HG03457 (cell line): ENCODE measurements around the gene TNS1.

ENCODE experiments used
- ATAC-seq: cut with Tn5 transposase; IDR thresholded peaks from one replicate; pipeline ENCODE4 v1.9.1; 2021; ENCODE audit warnings: moderate number of reproducible peaks; ENCODE audit not compliant: unreplicated experiment

Gene TNS1

DNA sequence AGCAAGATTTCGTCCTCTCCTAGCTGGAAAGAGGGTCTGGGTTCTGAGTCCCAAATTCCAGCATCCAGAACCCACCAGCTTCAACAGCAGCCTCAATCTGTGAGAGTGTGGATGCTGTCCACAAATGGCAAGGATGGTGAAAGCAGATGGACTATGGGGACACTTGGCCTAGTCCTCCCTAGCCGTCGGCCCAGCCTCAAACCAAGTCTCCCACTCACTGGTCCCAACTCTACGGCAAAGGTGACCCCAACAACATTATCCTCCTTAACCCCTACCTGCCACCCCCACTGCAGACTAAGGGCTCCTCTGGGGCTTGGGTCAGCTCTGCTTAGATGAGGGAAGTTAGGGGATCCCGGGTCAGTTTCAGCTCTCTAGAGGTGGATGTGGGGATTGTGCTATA lies 57.3 kb downstream of the TNS1 start:
- ATAC-seq, result no peak

DNA sequence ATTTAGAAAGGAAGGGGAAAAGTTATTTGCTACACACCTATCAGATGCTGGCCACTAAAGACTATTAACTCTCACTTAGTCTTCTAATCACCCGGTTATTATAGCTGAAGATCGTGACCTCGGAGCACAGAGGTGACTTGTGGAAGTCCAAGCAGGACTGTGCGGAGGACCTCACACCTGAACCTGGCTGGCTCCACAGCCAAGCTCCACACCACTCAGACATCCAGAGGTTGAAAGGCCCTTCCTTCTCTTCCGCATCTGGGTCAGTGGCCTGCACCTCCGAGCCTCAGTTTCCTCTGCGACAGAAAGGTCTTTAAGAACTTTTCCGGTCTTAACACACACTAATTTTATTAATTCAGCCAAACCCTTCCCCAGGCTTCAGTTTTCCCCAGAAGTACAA lies 57.9 kb downstream of the TNS1 start:
- no peak for ATAC-seq

DNA sequence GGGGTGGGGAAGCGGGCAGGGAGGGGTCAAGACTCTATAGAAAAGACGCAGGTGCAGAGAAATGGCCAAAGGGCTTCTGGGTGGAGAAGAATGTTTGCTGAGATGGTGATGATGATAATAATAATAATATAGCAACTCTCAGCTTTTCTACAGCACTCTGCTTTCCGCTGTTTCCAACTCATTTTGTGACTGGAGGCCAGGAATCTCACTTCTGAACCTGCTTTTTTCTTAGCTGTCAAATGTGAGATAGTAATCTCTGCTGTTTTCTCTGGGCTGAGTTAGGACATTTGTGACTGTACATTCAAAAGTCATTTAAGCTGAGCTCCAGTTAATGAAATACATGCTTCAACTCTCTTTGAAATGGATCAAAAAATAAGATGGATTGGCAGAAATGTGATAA lies 58.4 kb downstream of the TNS1 start:
- no peak for ATAC-seq

DNA sequence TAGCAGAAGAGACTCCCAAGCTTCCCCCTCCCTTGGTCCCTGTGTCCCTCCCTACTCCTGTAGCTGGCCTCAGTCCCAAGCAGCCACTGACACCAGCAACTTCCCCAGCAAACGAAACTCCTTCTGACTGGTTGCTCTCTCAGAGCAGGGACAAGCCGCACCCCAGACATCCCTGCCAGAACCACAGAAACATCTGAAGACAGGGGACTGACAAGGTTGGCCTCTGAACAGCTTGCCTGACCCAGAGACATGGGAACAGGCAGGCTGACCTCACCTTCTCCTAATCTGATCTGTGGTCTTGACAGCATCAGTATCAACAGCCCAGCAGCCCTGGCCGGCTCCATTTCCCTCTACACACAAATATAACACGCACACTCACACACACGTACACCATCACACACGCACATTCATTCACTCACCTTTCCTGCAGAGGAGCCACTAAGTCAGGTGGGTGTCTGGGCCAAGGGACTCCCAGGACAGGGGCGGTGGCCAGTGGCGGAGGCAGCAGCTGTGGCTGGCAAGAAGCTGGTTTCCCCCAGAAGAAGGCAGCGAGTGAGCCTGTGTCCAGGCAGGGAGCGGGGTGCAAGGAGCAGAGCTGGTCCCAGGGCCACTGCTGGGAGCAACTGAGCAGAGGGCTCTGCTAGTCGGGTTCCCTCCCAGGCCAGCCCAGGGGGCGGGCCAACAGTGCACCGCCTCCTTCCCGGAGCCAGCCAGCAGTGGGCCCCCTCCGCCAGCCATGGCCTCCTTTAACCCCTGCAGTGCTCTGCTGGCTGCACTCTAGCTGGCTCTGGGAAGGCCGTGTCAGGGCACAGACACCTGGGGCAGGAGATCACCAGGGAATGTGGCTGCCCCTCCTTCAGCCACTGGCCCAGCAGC lies 59.1 kb downstream of the TNS1 start:
- ATAC-seq, result no peak

DNA sequence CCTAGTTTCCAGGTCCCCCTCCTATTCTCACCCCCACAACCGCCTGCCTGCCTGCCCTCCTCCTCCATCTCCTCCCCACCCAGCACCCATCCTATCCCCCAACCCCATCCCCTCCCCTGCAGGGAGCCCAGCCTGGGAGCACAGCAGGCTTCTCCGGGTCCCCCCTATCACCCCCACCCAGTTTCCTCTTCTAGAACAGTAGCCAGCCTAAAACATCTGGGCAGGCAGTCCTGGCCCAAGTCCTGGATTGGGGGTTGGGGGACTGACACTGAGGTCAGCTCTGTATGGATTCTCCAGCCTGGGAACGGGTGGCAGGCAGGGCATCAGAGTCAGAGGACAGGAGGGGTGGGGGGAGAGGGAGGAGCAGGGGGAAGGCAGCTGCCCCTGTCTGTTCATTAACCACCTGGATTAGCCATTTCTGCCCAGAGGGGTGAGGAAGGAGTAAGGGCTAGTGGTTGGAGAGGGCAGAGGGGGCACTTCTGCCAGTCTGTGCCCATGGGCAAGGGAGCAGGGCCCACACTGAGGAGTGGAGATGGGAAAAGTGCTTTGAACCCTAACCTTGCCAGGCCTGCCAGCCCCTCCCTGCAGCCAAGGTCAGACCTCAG lies 60.0 kb downstream of the TNS1 start:
- no peak for ATAC-seq

DNA sequence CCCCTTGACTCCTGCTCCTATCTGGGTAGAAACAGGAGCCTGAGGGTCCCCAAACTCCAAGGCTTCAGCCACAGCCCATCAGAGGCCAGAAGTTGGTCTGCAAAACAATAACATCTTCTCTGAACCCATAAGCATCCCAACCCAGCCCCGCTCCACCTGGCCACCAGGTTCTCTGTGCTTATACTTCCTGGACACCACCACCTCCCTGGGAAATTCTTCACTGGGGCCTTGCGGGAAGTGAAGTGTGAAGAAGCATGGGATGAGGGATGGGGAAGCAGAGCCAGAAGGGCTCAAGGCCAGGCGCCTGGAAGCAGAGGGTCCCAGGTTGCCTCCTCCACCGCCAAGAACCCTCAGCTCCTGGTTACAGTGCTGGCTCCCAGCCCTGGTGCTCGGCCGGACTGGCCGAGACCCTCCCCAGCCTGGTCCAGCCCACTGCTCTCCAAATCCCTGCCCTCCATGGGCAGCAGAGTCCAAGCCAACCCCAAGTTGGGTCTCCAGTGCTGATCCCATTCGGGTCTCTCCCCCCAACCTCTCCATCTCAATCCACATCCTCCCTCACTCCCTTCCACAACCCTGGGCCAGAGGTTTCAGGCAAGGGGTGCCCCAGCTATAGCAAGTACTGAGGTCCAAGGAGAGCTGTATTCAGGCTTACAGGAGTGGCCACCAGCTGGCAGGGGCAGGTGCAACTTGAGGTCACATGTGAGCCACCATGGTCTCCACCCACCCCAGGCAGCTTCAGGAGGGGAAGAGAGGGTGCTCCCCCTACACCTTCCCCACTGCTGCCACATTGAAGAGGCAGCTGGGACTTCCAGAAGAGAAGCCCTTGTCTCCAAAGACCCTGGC lies 60.7 kb downstream of the TNS1 start:
- ATAC-seq, result no peak

DNA sequence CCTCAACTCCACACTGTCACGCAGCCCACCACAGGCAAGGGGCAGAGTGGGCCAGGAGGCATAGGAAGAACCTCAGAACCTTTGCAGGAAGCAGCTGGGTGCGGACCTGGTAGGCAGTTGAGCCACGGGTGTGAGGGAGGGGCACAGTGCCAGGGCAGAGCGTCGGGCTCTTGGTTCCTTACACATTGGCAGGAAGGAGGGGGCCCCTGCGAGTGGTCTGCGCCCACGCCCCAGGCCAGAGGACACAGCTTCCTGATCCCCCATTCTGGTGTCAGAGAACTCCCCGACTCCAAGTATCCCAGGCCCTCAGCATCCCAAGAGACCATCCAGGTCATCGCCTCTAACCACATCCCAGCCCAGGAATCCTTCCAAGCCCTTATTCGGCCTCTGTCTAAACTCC lies 61.5 kb downstream of the TNS1 start:
- ATAC-seq, result no peak

DNA sequence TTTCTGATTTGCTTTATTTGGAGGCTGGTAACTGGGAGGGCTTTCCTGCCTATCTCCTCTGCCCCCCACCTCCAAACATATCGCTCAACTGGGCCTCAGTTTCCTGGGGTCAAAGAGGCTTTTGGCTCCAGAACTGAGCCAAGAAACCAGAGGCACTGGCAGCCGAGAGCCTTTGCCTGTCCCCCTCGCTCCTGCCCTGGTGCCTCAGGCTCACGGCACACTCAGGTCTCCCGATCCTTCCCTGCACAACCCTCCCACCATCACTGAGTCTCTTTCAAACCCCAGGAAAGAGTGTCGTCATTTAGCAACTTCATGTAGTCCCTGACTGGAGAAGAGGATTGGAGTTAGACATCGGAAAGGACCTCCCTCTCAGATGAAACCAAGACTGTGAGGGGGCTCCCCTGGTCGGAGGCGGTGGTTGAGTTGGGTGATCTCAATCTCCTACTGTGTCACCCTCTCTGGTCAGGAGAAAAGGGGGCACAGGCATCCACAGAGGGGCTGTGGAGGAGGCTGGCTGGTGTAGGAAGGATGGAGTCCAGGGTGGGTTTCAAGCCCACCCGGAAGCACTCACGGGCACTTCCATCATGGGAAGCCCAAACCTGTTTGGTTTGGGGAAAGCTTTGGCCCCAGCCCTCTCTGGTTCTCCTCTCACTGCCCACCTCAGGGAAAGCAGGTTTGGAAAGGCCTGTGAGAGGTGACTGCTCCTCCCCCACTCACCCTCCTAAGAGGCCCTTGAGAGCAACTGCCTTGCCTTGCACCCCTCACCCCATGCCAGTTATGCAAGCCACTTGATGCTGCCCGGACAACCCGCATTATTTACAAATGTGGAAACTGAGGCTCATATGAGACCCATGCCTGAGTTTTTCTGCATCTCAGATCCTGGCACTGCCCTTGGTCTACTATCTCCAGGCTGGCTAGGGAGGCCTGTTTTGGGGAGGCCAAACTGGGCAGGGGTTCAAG lies 62.3 kb downstream of the TNS1 start:
- no peak for ATAC-seq

DNA sequence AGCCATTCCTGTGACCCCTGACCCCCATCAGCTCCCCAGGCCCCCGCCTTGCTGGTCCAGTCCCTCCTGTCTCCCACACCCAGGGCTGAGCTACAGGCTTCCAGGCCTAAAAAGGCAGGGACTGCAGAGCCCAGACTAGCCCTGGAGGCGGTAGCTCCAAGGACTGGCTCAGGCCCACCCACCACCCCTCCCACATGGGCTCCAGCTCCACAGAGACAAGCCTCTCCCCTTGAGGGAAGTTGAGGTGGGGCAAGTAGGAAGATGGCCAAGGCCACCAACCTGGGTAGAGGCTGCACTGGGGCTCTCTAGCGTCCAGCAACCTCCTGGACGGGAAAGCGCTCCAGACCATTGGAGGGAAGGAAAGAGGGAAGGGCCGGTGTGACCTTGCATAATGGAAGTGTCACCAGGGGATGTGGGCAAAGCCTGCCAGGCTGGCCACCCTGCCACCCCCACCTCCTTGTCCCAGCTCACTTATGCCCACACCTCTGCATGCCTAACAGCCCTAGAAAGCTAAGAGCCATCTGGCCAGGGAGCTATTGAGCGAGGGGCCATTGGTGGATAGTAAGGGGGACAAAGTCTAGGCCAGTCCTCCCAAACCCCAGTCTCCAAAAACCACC lies 63.1 kb downstream of the TNS1 start:
- ATAC-seq, result no peak

DNA sequence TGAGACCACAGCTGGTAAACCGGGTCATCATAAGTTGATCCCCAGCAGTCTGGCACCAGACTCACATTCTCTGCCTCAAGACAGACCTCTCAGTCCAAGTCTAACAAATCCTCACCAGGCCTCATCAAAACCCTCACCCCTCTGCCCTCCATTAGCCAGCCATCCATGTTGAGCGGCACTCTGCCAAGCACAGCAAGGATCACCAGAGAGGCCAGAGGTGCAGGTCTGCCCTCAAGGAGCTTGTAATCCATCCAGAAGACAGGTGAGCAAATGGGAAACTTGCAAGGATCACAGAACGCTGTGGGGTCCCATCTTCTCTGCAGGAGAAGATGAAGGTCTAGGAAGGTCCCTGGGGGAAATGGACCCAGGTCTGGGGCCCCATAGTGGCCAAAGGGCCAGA lies 63.6 kb downstream of the TNS1 start:
- ATAC-seq, result no peak

DNA sequence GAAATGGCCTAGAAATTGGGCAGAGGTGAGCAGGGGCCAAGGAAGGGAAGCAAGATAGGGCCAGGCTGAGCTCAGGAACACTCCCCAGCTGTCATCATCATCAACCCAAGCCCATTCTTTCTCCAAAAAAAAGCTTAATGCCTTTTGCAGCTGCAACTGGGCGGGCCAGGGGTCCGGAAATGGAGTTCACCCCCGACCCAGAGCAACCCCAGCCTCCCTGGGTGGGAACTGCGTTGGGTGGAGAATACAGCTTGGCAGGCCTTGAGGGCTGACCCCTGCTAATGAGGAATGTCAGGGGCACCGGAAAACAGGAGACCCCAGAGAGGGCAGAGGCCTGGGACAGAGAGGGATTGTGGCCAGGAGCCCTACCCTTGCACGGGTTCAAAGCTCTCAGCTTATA lies 64.8 kb downstream of the TNS1 start:
- no peak for ATAC-seq

DNA sequence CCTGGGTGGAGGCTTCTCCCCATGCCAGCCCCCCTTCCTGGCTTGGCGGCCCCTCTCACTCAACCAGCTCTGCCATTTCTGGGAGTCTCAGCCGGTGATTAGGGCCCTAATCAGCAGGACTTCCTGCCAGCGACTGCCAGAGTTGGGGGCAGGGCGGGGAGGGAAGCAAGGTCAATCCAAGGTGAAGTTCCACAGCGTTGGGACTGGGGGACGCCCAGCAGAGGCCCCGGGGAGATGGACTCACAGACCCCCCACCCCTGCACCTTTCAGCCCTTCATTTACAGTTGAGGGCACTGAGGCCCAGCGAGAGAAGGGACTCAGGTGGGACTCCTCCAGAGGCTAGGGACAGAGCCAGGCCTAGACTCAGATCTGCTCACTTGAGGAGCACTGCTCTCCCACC lies 65.3 kb downstream of the TNS1 start:
- ATAC-seq, result no peak

DNA sequence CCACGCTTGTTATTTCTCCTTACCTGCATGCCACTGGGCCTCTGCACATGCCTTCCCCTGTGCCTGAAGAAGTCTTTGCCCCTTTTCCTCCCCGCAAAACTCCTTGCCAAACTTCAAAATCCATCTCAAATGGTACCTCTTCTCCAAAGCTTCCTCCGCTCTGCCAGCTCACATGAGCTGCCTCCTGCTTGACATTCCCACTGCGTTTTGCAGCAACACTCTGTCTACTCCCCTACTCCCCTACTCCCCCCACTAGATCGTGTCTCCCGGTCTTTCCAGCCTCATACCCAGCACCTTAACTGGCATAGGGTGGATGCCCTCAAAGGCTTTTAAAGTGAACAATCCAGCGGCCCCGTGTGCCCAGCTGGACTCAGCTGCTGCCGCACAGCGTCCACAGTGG lies 65.8 kb downstream of the TNS1 start:
- ATAC-seq, result no peak

DNA sequence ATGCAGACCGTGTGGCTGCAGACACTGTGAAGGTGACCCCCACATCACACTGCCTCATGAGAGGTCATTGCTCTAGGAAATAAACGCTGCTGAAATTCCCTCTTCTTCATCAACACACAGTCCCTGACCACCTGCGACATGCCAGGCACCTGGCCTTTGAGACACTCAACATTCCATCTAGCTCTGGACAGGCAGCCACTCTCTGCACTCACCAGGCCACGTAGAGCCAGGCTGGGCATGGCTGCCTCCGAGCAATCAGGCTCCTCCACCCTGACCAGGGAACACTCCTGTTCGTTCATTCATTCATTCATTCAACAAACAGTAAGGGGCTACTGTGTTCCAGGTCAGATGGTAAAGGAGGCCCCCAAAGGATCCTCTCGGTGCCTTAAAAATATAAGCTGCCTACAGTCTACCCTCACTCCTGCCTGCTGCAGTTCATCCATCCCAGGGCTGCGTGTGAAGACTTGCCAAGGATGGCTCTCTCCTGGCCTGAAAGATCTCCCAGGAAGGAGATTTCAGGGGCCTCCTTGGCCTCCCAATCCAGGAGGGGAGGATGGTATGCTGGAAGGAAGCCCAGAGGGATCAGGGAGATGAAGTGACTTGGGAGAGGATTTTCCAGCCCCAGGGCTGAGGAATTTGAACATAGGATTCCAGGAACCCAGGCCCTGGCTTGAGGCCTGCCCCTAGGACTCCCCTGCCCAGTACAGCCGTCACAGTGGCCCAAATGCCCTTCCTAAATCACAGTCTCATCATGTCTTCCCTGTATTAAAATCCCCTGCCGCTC lies 66.7 kb downstream of the TNS1 start:
- no peak for ATAC-seq

DNA sequence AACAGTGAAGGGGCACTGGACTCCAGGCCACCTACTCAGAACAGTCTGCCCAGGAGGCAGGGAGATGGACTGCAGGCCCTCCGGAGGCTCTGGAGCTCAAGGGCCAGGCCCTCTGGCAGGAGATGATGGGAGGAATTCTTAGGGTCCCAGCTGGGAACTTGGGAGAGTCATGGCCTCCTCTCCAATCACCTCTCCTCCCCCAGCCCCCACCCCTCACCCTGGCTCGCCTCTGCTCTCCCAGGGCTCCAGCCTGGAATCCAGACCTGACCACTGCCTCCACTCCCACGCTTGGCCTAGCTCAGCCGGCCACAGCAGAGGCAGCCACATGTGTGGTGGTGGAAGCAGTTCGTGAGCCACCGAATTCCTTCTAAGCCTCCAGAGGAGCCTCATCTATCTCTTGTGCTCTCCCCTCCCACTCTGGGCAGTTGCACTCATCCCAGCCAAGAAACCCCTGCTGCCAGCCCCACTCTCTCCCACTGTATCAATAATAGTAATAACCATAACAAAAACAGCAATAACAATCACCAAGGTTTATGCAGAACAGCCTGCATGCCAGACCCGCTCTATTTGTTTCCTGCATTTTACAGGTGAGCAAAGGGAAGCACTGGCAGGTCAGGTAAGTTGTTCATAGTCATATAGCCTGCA lies 67.4 kb downstream of the TNS1 start:
- ATAC-seq, result no peak

DNA sequence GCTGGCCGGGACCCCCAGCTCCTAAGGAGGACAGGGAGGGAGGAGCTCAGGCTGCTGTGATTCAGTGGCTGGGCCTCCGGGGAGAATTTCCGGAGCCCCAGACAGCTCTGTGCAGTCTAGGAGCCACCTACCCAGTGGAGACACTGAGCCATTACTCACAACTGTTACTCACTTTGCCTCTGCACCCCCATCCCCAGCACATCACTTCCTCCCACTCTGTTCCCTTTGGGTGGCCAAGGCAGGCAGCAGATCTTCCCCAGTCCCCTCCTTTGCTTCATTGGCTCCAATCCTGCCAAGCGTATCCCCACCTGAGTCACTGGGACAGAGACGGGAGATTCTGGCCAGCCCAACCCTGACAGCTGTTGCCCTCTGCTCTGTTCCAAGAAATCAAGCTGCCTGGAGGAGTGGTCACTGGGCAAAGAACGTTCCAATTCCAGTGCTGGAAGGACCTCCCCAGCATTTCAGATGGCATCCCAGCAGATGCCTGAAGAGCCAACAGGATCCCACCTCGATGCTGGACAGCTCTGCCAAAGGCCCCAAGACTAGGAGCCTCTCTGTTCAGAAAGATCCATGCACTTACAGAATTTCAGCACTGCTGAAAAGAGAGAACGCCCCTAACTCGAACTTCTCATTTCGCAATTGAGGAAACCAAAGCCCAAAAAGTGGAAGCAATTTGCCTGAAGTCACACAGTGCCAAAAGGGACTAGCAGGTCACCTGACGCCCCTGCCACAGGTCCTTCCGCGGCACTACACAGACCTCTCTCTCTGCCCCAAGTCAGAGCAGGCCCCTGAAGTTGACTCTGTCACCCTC lies 68.3 kb downstream of the TNS1 start:
- ATAC-seq, result no peak

DNA sequence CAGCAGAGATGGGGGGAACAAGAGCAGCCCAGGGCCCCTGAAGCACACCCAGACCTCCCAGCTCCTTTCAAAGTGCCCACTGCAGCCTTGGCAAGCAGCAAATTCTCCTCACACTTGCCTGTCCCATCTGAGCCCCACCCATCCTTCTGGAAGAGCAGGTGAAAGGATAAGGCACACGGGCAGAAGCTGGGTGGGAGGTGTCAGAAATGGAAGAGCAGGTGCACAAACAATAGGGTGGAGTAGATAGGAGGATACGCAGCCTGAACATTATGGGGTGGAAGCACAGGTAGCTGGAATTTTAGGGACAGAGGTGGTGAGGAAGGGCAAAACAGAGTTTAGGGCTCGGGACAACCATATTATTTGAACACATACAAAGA lies 69.2 kb downstream of the TNS1 start:
- ATAC-seq, result no peak
